ENCODE data around the gene COG8.
"Not testable (repeated sequence)": the region's sequence is repeated elsewhere in the genome, so short reads cannot be mapped to it uniquely, and the experiment has no call there.

COG8 gene

DNA sequence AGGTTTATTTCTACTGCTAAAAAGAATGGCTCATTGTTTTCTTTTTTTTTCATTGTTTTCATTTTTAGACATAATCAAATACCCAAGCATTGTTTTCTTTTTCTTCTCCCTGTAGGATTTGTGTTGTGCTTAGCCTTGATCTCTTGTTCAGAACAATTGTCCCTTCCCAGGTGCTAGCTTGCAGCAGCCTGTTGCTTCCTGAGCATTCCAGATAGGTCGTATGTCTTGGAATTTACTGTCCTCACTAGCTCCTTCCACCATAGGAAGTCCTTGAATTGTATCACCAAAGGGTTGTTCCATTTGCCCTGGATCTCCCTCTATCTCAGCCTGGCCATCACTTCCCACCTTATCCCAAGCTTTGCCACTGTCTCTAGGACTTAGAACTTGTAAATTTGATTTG, 38.2 kb downstream of the COG8 start:
- Mint-ChIP-seq H3K27ac (no peak overlapping the region), H3K36me3 (ENCODE audit: low read depth) (peaks cover 8% of the 10 kb centered on the region), H3K4me3 (no peak overlapping the region), H3K4me1 (ENCODE audit: low read depth) (no peaks in the 10 kb centered on the region), H3K9me3 (no peaks in the 10 kb centered on the region), H3K27me3 (ENCODE audit: low read depth) (no peaks in the 10 kb centered on the region)

DNA sequence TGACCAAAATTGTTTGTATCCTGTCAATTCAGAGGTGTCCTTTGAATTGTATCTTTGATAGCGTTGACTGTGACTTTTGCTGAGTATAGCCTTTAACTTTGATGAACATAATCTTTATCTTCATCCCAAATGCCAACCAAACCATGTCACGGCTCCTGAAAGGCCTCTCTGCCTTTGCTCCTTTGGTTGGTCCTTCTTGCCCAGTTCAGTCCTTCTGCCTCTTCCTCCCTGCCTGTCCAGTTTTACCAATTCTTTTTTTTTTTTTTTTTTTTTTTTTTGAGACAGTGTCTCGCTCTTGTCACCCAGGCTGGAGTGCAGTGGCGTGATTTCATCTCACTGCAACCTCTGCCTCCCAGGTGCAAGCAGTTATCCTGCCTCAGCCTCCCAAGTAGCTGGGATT, 41.1 kb downstream of the COG8 start:
- H3K27ac Mint-ChIP-seq: peak overlapping the region; percentile 41
- no peak overlapping the region for H3K4me3 Mint-ChIP-seq
- H3K9me3 Mint-ChIP-seq: no peaks in the 10 kb centered on the region

DNA sequence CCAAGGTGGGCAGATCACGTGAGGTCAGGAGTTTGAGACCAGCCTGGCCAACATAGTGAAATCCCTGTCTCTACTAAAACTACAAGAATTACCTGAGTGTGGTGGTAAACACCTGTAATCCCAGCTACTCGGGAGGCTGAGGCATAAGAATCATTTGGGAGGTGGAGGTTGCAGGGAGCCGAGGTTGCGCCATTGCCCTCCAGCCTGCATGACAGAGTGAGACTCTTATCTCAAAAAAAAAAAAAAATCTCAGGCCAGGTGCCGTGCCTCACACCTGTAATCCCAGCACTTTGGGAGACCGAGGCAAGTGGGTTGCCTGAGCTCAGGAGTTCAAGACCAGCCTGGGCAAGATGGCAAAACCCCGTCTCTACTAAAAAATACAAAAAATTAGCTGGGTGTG, 42.6 kb downstream of the COG8 start:
- not testable (repeated sequence) for H3K9me3 Mint-ChIP-seq; H3K36me3 Mint-ChIP-seq (ENCODE audit: low read depth); H3K27ac Mint-ChIP-seq; H3K4me1 Mint-ChIP-seq (ENCODE audit: low read depth); H3K4me3 Mint-ChIP-seq; H3K27me3 Mint-ChIP-seq (ENCODE audit: low read depth)

More for the DNA sequence above, 41.1 kb downstream of the COG8 start:
- Mint-ChIP-seq H3K27me3 (ENCODE audit: low read depth) (no peaks in the 10 kb centered on the region), H3K36me3 (ENCODE audit: low read depth) (peaks cover 3% of the 10 kb centered on the region), H3K4me1 (ENCODE audit: low read depth) (no peaks in the 10 kb centered on the region)

DNA sequence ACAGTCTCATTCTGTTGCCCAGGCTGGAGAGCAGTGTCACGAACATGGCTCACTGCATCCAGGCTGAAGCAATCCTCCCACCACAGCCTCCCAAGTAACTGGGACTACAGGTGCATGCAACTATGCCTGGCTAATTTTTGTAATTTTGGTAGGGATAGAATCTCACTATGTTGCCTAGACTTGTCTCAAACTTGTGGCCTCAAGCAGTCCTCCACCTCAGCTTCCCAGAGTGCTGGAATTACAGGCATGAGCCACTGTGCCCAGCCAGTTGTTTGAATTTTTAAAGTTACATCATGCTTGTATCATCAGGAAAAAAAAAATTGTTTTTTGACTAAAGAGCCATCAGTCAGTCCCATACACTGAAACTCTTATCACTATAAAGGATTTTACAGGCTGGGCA, 45.3 kb downstream of the COG8 start:
- Mint-ChIP-seq H3K36me3 (ENCODE audit: low read depth) (peaks cover 4% of the 10 kb centered on the region), H3K4me1 (ENCODE audit: low read depth) (no peaks in the 10 kb centered on the region), H3K9me3 (no peaks in the 10 kb centered on the region), H3K27me3 (ENCODE audit: low read depth) (no peaks in the 10 kb centered on the region), H3K27ac (no peak overlapping the region), H3K4me3 (no peak overlapping the region)

DNA sequence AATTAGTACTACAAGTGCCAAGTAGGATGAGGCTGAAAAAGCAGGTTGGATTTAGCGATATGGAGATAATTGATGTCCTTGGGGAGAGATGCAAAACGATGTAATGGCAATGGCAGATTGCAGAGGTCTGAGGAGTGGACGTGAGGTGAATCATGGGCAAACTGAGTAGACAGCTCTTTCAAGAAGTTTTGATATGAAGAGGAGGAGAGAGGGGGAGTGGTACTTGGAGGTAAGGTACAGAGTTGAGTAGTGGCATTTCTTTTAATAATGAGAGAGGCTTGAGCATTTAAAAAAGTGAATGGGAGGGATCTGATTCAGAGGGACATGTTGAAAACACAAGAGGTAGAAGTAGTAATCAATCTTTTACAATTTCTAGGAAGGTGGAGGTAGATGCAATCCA, 46.0 kb downstream of the COG8 start:
- Mint-ChIP-seq H3K4me1 (ENCODE audit: low read depth) (no peaks in the 10 kb centered on the region), H3K27me3 (ENCODE audit: low read depth) (no peaks in the 10 kb centered on the region), H3K4me3 (no peak overlapping the region), H3K36me3 (ENCODE audit: low read depth) (peaks cover 4% of the 10 kb centered on the region), H3K27ac (no peak overlapping the region), H3K9me3 (no peaks in the 10 kb centered on the region)

DNA sequence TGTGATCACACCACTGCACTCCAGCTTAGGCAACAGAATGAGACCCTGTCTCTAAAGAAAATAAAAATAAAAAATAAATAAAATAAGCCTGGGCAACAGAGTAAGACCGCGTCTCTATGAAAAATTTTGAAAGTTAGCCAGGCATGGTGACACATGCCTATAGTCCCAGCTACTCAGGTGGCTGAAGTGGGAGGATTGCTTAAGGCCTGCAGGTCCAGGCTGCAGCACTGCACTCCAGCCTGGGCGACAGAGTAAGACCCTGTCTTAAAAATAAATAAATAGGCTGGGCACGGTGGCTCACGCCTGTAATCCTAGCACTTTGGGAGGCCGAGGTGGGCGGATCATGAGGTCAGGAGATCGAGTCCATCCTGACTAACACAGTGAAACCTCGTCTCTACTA, 47.7 kb downstream of the COG8 start:
- H3K4me1 Mint-ChIP-seq (ENCODE audit: low read depth); H3K4me3 Mint-ChIP-seq; H3K27me3 Mint-ChIP-seq (ENCODE audit: low read depth); H3K9me3 Mint-ChIP-seq; H3K36me3 Mint-ChIP-seq (ENCODE audit: low read depth); H3K27ac Mint-ChIP-seq: not testable (repeated sequence)

DNA sequence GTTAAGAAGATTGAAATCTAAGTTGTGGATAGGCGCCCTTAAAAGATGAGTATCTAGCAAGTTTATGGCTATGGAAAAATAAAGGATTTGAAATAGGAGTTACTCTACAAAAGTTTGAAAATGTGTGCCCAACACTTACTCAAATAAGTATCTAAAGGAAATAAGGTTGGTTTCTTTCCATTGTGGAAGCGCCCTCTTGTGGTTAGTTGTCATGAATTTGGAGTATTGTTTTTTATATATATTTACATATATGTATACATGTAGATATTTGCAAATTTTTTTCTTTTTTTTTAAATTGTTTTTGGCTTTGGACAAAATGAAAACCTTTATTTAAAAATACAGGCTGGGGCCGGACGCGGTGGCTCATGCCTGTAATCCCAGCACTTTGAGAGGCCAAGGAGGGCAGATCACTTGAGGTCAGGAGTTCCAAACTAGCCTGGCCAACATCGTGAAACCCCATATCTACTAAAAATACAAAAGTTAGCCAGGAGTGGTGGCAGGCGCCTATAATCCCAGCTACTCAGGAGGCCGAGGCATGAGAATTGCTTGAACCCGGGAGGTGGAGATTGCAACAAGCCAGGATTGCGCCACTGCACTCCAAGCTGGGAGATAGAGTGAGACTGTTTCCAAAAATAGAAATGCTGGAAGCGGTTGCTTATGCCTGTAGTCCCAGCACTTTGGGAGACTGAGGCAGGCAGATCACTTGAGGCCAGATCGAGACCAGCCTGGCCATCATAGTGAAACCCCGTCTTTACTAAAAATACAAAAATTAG, 52.2 kb downstream of the COG8 start:
- H3K27ac Mint-ChIP-seq: peak overlapping the region; percentile 20
- peaks cover 2% of the 10 kb centered on the region for H3K36me3 Mint-ChIP-seq (ENCODE audit: low read depth)
- no peaks in the 10 kb centered on the region for H3K4me1 Mint-ChIP-seq (ENCODE audit: low read depth)
- no peaks in the 10 kb centered on the region for H3K9me3 Mint-ChIP-seq
- H3K27me3 Mint-ChIP-seq (ENCODE audit: low read depth): no peaks in the 10 kb centered on the region
- no peak overlapping the region for H3K4me3 Mint-ChIP-seq

DNA sequence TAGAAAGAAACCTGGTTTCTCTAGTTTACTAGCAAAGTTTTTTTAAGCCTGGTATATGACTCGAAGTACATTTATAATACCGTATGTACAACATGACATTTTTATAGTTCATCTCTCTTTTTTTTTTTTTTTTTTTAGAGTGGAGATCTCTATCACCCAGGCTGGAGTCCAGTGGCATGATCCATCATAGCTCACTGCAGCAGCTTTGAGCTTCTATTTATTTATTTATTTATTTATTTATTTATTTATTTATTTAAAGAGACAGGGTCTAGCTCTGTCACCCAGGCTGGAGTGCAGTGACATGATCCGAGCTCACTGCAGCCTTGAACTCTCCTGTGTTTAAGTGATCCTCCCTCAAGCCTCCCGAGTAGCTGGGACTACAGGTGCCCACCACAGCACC, 54.1 kb downstream of the COG8 start:
- Mint-ChIP-seq H3K27me3 (ENCODE audit: low read depth) (no peaks in the 10 kb centered on the region), H3K4me1 (ENCODE audit: low read depth) (no peaks in the 10 kb centered on the region), H3K9me3 (no peaks in the 10 kb centered on the region), H3K27ac (no peak overlapping the region), H3K36me3 (ENCODE audit: low read depth) (peaks cover 2% of the 10 kb centered on the region), H3K4me3 (no peak overlapping the region)

DNA sequence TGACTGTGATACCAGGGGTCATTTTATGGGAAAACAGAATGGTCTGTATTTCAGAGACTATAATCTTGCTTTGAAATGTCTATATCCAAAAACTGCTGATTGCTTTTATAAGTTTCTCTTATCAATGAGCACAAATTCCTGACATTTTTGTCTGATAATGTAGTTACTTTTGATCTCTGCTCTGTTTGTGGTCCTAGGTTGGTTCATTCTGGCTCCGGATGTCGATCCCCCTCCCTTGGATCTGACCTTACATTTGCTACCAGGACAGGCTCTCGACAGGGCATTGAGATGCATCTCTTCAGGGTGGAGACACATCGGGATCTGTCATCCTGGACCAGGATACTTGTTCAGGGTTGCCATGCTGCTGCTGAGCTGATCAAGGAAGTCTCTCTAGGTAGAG, 55.5 kb downstream of the COG8 start:
- Mint-ChIP-seq H3K4me1 (ENCODE audit: low read depth) (no peaks in the 10 kb centered on the region), H3K27me3 (ENCODE audit: low read depth) (no peaks in the 10 kb centered on the region), H3K4me3 (no peak overlapping the region), H3K27ac (no peak overlapping the region), H3K9me3 (no peaks in the 10 kb centered on the region), H3K36me3 (ENCODE audit: low read depth) (no peaks in the 10 kb centered on the region)

DNA sequence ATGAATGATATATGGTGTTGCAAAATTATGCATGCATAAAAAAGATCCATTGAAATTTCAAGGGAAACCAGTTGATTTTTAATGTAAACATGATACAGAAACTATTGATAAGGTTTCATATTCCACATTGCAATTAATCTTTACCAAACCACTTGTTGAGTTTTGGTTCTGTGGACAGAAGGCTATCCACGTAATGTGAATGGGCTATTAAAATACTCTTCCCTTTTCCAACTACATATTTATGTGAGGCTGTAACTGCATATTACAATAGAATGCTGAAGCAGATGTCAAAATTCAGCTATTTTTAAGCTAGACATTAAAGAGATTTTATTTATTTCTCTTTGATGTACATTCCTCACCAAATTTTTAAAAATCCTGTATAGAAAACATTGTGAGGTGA, 62.0 kb downstream of the COG8 start:
- H3K27ac Mint-ChIP-seq: no peak overlapping the region
- H3K9me3 Mint-ChIP-seq: no peaks in the 10 kb centered on the region
- no peak overlapping the region for H3K4me3 Mint-ChIP-seq

More for the DNA sequence above, 62.0 kb downstream of the COG8 start:
- Mint-ChIP-seq H3K4me1 (ENCODE audit: low read depth) (no peaks in the 10 kb centered on the region), H3K27me3 (ENCODE audit: low read depth) (no peaks in the 10 kb centered on the region), H3K36me3 (ENCODE audit: low read depth) (peaks cover 3% of the 10 kb centered on the region)
